Inflammatory macrophage treated with lipopolysaccharide for 4 hours (primary cell): ENCODE measurements around the gene TBC1D5.

Source experiments
- DNase-seq: peaks from one replicate; pipeline ENCODE4 v3.0.0-alpha.2; 2020

Gene TBC1D5

DNA sequence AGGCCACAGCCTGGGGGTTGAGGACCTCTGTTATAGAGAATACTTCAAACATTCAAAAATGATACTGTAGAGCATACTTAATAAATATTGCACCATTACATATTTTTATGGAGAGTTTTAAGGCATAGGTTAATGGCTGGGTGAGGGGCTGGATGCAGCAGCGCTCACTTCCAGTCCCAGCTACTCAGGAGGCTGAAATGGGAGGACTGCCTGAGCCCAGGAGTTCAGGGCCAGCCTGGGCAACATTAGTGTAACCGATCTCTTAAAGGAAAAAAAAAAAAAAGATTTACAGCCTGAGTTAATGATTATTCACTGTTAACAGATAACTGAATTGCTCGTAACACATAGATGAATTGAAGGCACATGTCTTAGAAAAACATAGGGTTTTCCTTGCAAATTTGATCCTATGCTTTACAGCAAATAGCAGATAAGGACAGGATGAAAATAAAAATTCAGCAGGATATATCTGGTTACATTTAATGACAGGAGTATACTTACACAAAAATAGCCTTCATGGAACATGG is 282.9 kb downstream of the TBC1D5 start:
- DNase-seq = no peak

DNA sequence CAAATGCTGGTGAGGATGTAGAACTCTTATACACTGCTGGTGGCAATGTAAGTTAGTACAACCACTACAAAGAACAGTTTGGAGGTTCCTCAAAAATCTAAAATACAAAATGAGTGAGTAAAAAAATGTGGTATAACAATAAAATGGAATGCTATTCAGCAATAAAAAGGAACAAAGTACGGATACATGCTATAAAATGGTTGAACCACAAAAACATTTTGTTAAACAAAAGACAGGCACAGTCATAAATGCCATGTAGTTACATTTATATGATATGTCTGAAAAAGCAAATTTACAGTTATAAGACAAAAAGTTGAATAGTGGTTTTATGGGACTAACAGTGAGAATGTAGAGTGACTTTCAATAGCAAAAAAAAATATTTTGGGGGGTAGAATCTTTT is 285.8 kb downstream of the TBC1D5 start:
- no peak for DNase-seq

GRCh38 chr3:17456046-17456445 is 286.4 kb downstream of the TBC1D5 start:
- no peak for DNase-seq

GRCh38 chr3:17444865-17445264 is 297.6 kb downstream of the TBC1D5 start:
- DNase-seq = no peak

DNA sequence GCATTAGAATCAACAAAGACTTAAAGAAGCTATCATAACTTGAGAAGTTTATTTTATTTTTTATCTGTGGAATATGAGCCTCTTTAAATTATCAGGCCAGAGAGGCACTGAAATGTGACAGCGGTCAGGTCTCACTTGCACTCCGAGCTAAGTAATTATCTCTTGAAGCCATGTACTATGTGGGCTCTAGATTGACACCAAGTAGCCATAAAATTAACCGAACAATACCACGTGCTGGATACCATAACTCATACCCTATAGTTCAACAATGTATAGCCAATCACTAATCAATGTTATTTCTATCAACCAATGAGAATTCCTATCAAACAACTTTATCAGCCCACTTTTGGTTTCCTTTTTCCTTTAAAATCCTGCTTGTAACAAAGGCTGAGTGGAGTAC is 299.3 kb downstream of the TBC1D5 start:
- no peak for DNase-seq

- DNase-seq = peak; percentile 22
Measured at GRCh38 chr3:17442332-17443049, 299.9 kb downstream of the TBC1D5 start.

DNA sequence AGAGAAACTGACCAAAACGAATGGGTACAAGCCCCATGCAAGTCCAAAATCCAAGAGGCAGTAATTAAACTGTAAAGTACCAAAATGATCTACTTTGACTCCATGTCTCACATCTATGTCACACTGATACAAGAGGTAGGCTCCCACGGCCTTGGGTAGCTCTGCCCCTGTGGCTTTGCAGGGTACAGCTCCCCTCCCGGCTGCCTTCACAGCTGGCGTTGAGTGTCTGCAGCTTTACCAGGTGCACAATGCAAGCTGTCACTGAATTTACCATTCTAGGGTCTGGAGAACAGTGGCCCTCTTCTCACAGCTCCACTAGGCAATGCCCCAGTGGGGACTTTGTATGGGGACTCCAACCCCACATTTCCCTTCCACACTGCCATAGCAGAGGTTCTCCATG is 308.6 kb downstream of the TBC1D5 start:
- no peak for DNase-seq

DNA sequence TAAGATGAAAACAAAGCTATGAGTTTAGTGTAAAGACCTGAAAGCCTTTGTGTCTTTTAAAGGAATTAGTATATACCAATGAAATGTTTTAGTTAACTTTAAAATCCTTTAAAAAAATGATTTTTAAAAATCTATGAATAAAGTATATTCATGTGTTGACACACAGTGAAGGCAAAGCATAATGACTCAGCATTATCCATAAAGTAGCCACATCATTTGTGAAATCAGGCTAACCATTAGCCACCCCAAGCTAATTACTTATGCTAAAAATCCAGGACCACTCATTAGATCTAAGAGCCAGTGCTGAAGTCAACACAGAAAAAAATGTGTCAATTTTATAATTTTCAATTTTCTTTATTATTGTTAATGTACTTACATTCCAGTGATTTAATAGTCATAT is 310.2 kb downstream of the TBC1D5 start:
- DNase-seq = no peak

GRCh38 chr3:17431484-17432045 is 310.9 kb downstream of the TBC1D5 start:
- DNase-seq = no peak

DNA sequence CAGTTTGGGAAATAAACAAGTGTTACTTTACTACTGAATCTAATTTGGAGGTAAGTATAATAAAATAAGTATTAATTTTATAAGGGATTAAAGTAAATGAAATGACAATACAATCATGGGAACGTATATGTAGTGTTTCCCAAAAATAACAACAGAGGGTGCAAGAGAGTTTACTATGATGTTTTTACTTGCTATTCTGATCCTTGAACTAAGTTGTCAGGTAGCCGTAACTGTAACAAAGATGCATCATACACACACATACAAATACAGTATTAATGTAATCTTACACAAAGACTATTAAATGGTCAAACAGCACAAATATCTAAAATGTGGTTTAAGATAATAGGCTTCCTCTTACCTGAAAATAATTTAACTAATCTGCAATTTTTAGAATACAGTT is 311.4 kb downstream of the TBC1D5 start:
- peak; percentile 19 for DNase-seq

GRCh38 chr3:17430582-17430981 is 311.8 kb downstream of the TBC1D5 start:
- no peak for DNase-seq

DNA sequence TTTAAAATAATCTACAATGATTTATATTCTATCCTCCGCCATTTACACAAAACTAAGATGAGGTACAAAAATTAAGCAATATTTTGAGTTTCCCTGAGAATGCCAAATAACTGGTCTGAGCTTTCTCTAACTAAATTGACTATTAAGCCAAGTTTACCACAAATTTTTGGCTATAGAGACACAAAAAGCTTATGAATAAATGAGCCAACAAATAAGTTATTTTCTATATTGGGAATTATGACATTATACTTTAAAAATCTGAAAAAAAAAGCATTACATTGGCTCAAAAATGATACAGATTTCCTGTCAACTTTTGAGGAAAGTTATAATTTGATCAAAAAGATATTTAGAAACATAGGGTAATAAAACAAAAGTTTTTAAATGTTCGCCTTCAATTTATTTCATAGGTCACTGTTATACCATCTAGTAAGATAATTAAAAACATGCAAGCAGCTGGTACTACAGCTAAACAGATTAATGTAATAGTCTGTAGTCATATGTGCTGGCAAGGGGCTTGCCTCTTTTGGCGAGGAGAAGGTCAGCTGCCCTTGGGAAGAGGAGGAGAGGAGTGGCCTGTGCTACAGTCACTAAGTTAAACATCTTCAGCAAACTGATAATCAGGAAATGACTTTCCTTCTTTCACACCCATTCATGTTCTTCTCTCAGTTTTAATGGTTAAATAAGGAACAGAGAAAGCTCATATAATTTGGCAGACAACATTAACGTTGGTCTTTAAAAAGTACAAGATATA is 318.5 kb downstream of the TBC1D5 start:
- DNase-seq = no peak

- no peak for DNase-seq
Measured at GRCh38 chr3:17422636-17423035, 319.8 kb downstream of the TBC1D5 start.

GRCh38 chr3:17420668-17421067 is 321.8 kb downstream of the TBC1D5 start:
- no peak for DNase-seq

DNA sequence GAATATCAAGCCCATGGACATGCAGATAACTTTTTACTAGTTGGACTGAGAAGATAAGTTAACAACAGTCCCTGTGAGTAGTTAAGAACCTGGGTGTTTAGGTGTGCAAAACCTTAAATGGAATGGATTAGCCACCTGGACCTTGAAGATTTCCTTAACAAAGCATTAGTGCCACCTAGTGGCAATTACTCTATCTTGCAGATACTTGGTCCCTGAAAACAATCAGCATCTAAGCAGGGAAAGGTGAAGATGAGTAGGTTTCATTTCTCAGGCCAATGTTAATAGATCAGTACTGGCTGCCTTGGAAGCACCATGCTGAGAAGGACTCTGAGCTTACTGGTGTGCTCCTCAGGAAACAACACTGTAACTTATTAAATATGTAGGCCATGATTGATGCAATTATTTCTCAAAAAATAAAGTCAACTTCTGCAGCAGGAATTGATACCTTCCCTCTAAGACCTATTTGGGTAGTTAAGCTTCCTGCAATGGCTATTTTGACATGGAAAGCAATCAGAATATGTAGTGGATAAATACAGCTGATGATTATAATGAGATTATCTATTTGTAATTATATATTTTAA is 329.4 kb downstream of the TBC1D5 start:
- peak; percentile 58 for DNase-seq

- no peak for DNase-seq
Measured at GRCh38 chr3:17411157-17411877, 331.1 kb downstream of the TBC1D5 start.

- no peak for DNase-seq
Measured at GRCh38 chr3:17407576-17407975, 334.9 kb downstream of the TBC1D5 start.

DNA sequence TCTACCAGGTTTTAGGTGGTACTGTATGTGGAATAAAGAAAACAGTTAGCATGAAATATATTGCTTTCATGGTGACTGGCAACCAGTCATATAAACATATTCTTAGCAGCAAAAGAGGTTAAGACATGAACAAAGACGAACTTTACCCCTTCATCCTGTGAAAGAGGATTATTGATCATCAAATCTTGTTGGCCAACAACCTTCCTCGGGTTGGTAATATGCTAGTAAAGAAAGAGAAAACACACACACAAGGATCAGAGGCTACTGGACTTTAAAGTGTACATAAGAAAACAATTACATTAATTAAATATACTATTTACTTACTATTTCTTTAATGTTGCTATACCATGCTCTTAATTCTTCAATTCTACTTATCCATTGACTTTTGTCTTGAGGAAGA is 337.9 kb downstream of the TBC1D5 start:
- no peak for DNase-seq

GRCh38 chr3:17402442-17402841 is 340.0 kb downstream of the TBC1D5 start:
- DNase-seq = no peak

DNA sequence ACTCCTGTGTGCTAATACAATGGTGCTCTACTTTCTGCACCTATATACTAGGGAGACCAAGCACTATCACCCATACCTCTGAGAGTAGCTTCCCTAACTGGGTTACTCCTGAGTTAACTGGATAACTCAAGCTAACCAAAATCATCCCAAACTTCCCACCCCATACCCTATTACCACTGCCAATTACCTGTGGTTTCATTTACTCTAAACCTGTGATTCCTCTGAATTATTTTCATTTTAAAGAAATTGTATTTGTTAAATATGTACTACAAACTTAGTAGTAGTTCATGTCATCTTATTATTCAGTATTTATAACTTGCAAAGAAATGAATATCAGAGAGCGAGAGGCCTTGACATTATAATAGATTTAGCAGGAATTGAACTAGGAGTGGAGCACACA is 340.5 kb downstream of the TBC1D5 start:
- no peak for DNase-seq

- no peak for DNase-seq
Measured at GRCh38 chr3:17399586-17399985, 342.8 kb downstream of the TBC1D5 start.

DNA sequence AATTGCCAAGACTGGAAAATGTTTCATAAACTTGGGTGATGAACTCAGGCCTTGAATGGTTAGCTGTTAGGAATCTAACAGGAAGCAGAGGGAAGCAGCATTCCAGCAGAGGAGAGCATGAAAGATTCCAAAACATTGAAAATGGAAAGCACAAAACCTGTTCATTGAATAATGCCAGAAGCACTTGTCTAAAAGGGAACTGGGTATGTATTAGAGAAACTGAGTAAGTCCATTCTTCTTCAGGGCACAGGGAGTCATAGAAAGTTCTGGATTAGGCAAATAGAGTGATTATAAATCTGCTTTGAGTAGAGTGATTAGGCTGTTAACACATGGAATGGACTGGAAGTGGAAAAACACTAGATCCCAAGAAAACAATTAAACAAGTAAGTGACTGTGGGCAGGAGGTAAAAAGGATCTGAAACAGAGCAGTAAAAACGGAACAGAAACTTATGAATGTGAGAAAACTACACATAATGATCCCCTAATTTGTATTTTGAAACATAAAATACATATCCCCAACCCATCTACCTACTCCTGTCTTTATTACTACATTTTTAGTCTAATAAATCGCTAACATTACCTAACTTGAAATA is 343.4 kb downstream of the TBC1D5 start:
- DNase-seq = peak; percentile 46

GRCh38 chr3:17396036-17396435 is 346.4 kb downstream of the TBC1D5 start:
- no peak for DNase-seq
